Transverse colon (tissue), 4 donors: ENCODE measurements around the gene KRT34. TPM values are rescaled to one million over a fixed set of nuclear protein-coding genes. Genes with fewer than 3 reads are reported as not detected.

ENCODE experiments used
- DNase-seq: peaks from one replicate; pipeline ENCODE4 v3.0.0-alpha.2; 2019
- H3K27ac ChIP-seq, 4 donors: fragments of 200-600 bp; sonication (generic); 2 replicates each; pipeline ENCODE4 v1.5.1; 2016 to 2018; ENCODE audit warnings: inconsistent platforms in 4 of 4
- H3K27me3 ChIP-seq: fragments of 200-600 bp; sonication (generic); 2 replicates; pipeline ENCODE4 v1.5.1; 2017; ENCODE audit warnings: inconsistent platforms
- H3K36me3 ChIP-seq, 4 donors: fragments of 200-600 bp; sonication (generic); 2 replicates each; pipeline ENCODE4 v1.5.1; 2017 to 2019; ENCODE audit warnings: inconsistent platforms in 4 of 4
- H3K4me1 ChIP-seq, 4 donors: fragments of 200-600 bp; sonication (generic); 2 replicates each; pipeline ENCODE4 v1.5.1; 2017 to 2020; ENCODE audit warnings: inconsistent platforms in 4 of 4
- H3K4me3 ChIP-seq, 4 donors: fragments of 200-600 bp; sonication (generic); 1 replicate in 1 of 4; 2 replicates in 3 of 4; pipeline versions ENCODE4 v1.5.1 to v1.6.1; 2017 to 2019; ENCODE audit warnings: inconsistent platforms in 4 of 4
- H3K9me3 ChIP-seq, 2 donors: fragments of 200-600 bp; sonication (generic); 2 replicates each; pipeline ENCODE4 v1.5.1; 2017 to 2019; ENCODE audit warnings: inconsistent platforms in 2 of 2
- EP300 ChIP-seq: sonication (generic); formaldehyde crosslinking; IDR thresholded peaks from one replicate; pipeline ENCODE4 v1.6.1; 2017; ENCODE audit warnings: antibody characterized with exemption, low read depth
- POLR2A ChIP-seq: fragments of 450-650 bp; IDR thresholded peaks from one replicate; pipeline ENCODE4 v1.6.1; 2016; ENCODE audit warnings: antibody characterized with exemption, mild to moderate bottlenecking, moderate library complexity
- POLR2AphosphoS5 ChIP-seq, 3 donors: sonication (generic); formaldehyde crosslinking; IDR thresholded peaks; one replicate each; pipeline ENCODE4 v1.6.1; 2016; ENCODE audit warnings: antibody characterized with exemption in 3 of 3
- WGBS, 2 donors: methylation state at CpG; one replicate each; pipeline ENCODE4 v1.1.5; 2018; ENCODE audit warnings: low coverage in 1 of 2; 5-methylcytosine and 5-hydroxymethylcytosine counted together
- in situ Hi-C, 4 donors: fragments of 200-750 bp; cut with MboI; loops; one replicate each; pipeline versions ENCODE4 v1.15.0 to v1.15.1; 2017; ENCODE audit warnings: low sequenced_read_pairs in 3 of 4, low pct_ligation_motif_present in 1 of 4, low pct_unique_long_range_greater_than_20kb in 1 of 4
- intact Hi-C: fragments of 100-400 bp; cut with DNase I; formaldehyde crosslinking; loops from one replicate; pipeline ENCODE4 v1.15.1; 2023; ENCODE audit warnings: low total_unique reads
- total RNA-seq, 4 donors: library from RNA; depleted of rRNA; stranded (reverse); fragments of >200 nt; gene quantifications; one replicate each; pipeline ENCODE4 v1.1.0, GENCODE V29; 2016
- TF ChIP-seq, protein P1 (sequence below), 5 experiments: fragments of 200-600 bp in 3 of 5; fragments of 450-650 bp in 2 of 5; sonication (generic) in 3 of 5; IDR thresholded peaks; 1 replicate in 2 of 5; 2 replicates in 3 of 5; pipeline ENCODE4 v1.5.1; 2016 to 2017; ENCODE audit warnings: antibody characterized with exemption in 5 of 5, inconsistent platforms in 3 of 5, mild to moderate bottlenecking in 2 of 5, moderate library complexity in 1 of 5

KRT34 gene
- total RNA-seq, 4 donors from 2014 or later, result not detected

- 72 to 81% methylated on average over 2 to 4 of the region's 4 CpGs for WGBS, 2 donors
- Histone ChIP-seq H3K4me3 (no peak overlapping the region), H3K27ac (no peak overlapping the region), H3K4me1 (no peaks in the 10 kb centered on the region), H3K27me3 (no peaks in the 10 kb centered on the region), H3K36me3 (no peaks in the 10 kb centered on the region), H3K9me3 (no peaks in the 10 kb centered on the region)
- intact Hi-C loops, result no loop called here
- TF ChIP-seq, protein P1, sequence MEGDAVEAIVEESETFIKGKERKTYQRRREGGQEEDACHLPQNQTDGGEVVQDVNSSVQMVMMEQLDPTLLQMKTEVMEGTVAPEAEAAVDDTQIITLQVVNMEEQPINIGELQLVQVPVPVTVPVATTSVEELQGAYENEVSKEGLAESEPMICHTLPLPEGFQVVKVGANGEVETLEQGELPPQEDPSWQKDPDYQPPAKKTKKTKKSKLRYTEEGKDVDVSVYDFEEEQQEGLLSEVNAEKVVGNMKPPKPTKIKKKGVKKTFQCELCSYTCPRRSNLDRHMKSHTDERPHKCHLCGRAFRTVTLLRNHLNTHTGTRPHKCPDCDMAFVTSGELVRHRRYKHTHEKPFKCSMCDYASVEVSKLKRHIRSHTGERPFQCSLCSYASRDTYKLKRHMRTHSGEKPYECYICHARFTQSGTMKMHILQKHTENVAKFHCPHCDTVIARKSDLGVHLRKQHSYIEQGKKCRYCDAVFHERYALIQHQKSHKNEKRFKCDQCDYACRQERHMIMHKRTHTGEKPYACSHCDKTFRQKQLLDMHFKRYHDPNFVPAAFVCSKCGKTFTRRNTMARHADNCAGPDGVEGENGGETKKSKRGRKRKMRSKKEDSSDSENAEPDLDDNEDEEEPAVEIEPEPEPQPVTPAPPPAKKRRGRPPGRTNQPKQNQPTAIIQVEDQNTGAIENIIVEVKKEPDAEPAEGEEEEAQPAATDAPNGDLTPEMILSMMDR (IDR thresholded peaks at IDR 0.05), result no peak
- TF ChIP-seq POLR2A (no peak), POLR2AphosphoS5 (IDR thresholded peaks at IDR 0.05) (no peak), EP300 (no peak)
- in situ Hi-C loops, result no loop called here
- no peak for DNase-seq
Measured at GRCh38 chr17:41415411-41415810, 33.3 kb upstream of the KRT34 start.

GRCh38 chr17:41413982-41414381, 31.9 kb upstream of the KRT34 start:
- Histone ChIP-seq H3K9me3 (no peaks in the 10 kb centered on the region), H3K27me3 (no peaks in the 10 kb centered on the region), H3K36me3 (no peaks in the 10 kb centered on the region), H3K27ac (no peak overlapping the region), H3K4me1 (no peaks in the 10 kb centered on the region), H3K4me3 (no peak overlapping the region)
- 80 to 95% methylated on average over 1 to 2 of the region's 2 CpGs for WGBS, 2 donors
- no peak for TF ChIP-seq POLR2A
- no peak for TF ChIP-seq POLR2AphosphoS5 (IDR thresholded peaks at IDR 0.05)
- TF ChIP-seq, protein P1 (IDR thresholded peaks at IDR 0.05), result no peak
- no peak for TF ChIP-seq EP300
- intact Hi-C loops (no loop called here), in situ Hi-C loops (no loop called here)
- no peak for DNase-seq

DNA sequence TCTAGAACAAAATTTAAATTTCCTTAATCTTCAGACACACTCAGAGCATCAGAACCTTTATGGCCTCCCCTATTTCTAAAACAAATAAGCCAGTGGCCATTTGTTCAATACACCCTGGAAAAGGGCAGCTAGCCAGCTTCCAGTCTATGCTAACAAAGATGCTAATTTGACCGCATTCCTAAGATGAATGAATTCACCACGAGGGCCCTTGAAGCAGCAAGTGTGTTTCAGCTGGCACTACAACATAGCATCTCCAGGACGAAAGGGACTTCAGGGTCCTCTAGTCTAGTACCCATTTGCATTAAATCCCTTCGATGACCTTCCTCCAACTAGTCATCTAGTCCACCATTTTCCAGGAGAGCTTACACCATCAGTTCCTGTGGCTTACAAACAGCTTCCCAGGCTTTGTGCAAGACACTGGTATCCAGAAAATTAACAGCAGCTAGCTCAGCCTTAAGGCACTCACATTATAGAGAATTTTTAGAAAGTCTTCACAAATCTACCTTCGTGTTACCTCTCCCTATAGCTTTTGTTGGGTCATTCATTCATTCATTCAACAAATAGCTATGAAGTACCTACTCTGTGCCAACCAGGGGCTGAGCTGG, 31.3 kb upstream of the KRT34 start:
- H3K4me1 ChIP-seq, result no peaks in the 10 kb centered on the region
- no peak overlapping the region for H3K4me3 ChIP-seq
- TF ChIP-seq EP300, result no peak
- TF ChIP-seq POLR2AphosphoS5 (IDR thresholded peaks at IDR 0.05), result no peak
- TF ChIP-seq, protein P1 (IDR thresholded peaks at IDR 0.05), result no peak
- no peak overlapping the region for H3K27ac ChIP-seq
- H3K27me3 ChIP-seq, result no peaks in the 10 kb centered on the region
- no peaks in the 10 kb centered on the region for H3K36me3 ChIP-seq
- H3K9me3 ChIP-seq, result no peaks in the 10 kb centered on the region
- in situ Hi-C loops, result no loop called here
- DNase-seq, result no peak
- WGBS, 2 donors, result 64% methylated on average over 5 of the region's 5 CpGs; no CpG with 5 or more reads in 1 of the 2 donors
- intact Hi-C loops, result no loop called here

- intact Hi-C loops (no loop called here), in situ Hi-C loops (no loop called here)
- Histone ChIP-seq H3K9me3 (no peaks in the 10 kb centered on the region), H3K4me1 (no peaks in the 10 kb centered on the region), H3K27me3 (no peaks in the 10 kb centered on the region), H3K36me3 (no peaks in the 10 kb centered on the region), H3K27ac (no peak overlapping the region), H3K4me3 (no peak overlapping the region)
- DNase-seq, result no peak
- 91 to 96% methylated on average over 5 to 20 of the region's 20 CpGs for WGBS, 2 donors
- no peak for TF ChIP-seq EP300
- TF ChIP-seq, protein P1 (IDR thresholded peaks at IDR 0.05), result no peak
- no peak for TF ChIP-seq POLR2AphosphoS5 (IDR thresholded peaks at IDR 0.05)
- no peak for TF ChIP-seq POLR2A
Measured at GRCh38 chr17:41411072-41411840, 29.1 kb upstream of the KRT34 start.
